WERI-Rb-1 (cell line): Measurements from ENCODE around the gene P2RY10.

Experiments used
- DNase-seq: peaks from one replicate; pipeline ENCODE4 v3.0.0-alpha.2; 2020
- H3K27ac ChIP-seq: fragments of 250-450 bp; sonication (Bioruptor Pico); 2 replicates; pipeline ENCODE4 v1.5.1; 2020; ENCODE audit warnings: mild to moderate bottlenecking, moderate library complexity
- H3K27me3 ChIP-seq: fragments of 250-450 bp; sonication (Bioruptor Pico); 2 replicates; pipeline ENCODE4 v1.5.1; 2021; ENCODE audit warnings: mild to moderate bottlenecking, low read depth, moderate library complexity; ENCODE audit not compliant: insufficient read depth, severe bottlenecking
- H3K36me3 ChIP-seq: fragments of 250-450 bp; sonication (Bioruptor Pico); 2 replicates; pipeline ENCODE4 v1.5.1; 2020; ENCODE audit warnings: mild to moderate bottlenecking, moderate library complexity
- H3K4me3 ChIP-seq: 2 replicates; pipeline ENCODE4 v1.5.1; 2011; ENCODE audit warnings: low read depth, mild to moderate bottlenecking, control low read depth, low read length
- H3K9me3 ChIP-seq: fragments of 250-450 bp; sonication (Bioruptor Pico); 2 replicates; pipeline ENCODE4 v1.5.1; 2021; ENCODE audit warnings: mild to moderate bottlenecking, moderate library complexity; ENCODE audit not compliant: severe bottlenecking
- TF ChIP-seq, protein P1 (sequence below): IDR thresholded peaks from 2 replicates; pipeline ENCODE4 v1.5.1; 2011; ENCODE audit warnings: low read depth, mild to moderate bottlenecking, control low read depth, inconsistent platforms, low read length

Gene P2RY10

DNA sequence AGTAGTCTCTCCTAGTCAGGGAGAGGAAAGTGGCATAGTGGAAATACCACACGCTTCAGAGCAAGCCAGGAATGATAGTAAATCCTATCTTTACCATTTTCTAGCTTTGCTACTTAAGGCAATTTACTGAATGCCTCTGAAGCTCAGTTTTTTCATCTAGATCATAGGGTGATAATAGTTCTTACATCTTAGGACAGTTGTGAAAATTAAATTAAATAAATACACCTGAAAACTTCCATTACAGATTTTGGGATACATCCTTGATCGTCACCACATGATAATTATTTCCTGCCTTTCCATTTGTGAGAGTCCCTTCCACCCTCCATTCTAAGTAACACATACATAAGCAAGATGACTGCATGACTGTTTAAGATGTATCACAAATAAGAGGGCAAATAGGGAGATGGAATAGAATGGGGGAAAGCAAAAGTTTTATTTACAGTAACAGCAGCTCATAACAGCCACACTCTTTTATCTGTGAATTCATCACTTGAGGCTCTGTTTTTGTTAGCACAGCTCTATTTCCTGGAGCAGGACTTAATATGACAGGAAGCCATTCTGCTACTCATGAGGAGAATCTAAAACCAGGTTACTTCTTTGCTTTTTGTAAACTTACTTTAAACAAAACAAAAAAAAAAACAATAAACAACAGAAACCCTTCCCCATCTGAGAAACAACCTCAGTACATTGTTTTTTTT lies 13.4 kb downstream of the P2RY10 start:
- Histone ChIP-seq H3K27ac (no peak overlapping the region), H3K36me3 (no peaks in the 10 kb centered on the region), H3K4me3 (no peak overlapping the region), H3K9me3 (no peaks in the 10 kb centered on the region), H3K27me3 (peaks cover 23% of the 10 kb centered on the region)
- TF ChIP-seq, protein P1, sequence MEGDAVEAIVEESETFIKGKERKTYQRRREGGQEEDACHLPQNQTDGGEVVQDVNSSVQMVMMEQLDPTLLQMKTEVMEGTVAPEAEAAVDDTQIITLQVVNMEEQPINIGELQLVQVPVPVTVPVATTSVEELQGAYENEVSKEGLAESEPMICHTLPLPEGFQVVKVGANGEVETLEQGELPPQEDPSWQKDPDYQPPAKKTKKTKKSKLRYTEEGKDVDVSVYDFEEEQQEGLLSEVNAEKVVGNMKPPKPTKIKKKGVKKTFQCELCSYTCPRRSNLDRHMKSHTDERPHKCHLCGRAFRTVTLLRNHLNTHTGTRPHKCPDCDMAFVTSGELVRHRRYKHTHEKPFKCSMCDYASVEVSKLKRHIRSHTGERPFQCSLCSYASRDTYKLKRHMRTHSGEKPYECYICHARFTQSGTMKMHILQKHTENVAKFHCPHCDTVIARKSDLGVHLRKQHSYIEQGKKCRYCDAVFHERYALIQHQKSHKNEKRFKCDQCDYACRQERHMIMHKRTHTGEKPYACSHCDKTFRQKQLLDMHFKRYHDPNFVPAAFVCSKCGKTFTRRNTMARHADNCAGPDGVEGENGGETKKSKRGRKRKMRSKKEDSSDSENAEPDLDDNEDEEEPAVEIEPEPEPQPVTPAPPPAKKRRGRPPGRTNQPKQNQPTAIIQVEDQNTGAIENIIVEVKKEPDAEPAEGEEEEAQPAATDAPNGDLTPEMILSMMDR: no peak
- DNase-seq: no peak

GRCh38 chrX:78960888-78961287 lies 15.7 kb downstream of the P2RY10 start:
- Histone ChIP-seq H3K27ac (no peak overlapping the region), H3K27me3 (peaks cover 17% of the 10 kb centered on the region), H3K4me3 (no peak overlapping the region), H3K9me3 (no peaks in the 10 kb centered on the region), H3K36me3 (no peaks in the 10 kb centered on the region)
- DNase-seq: no peak
- TF ChIP-seq, protein P1: no peak

- Histone ChIP-seq H3K9me3 (no peaks in the 10 kb centered on the region), H3K27me3 (peaks cover 17% of the 10 kb centered on the region), H3K4me3 (no peak overlapping the region), H3K36me3 (no peaks in the 10 kb centered on the region), H3K27ac (no peak overlapping the region)
- TF ChIP-seq, protein P1: no peak
- no peak for DNase-seq
Observed at GRCh38 chrX:78964598-78964997, 19.4 kb downstream of the P2RY10 start.

- Histone ChIP-seq H3K27me3 (peaks cover 8% of the 10 kb centered on the region), H3K4me3 (no peak overlapping the region), H3K27ac (no peak overlapping the region), H3K9me3 (no peaks in the 10 kb centered on the region), H3K36me3 (no peaks in the 10 kb centered on the region)
- TF ChIP-seq, protein P1: no peak
- no peak for DNase-seq
Observed at GRCh38 chrX:78979789-78980464, 34.7 kb downstream of the P2RY10 start.

DNA sequence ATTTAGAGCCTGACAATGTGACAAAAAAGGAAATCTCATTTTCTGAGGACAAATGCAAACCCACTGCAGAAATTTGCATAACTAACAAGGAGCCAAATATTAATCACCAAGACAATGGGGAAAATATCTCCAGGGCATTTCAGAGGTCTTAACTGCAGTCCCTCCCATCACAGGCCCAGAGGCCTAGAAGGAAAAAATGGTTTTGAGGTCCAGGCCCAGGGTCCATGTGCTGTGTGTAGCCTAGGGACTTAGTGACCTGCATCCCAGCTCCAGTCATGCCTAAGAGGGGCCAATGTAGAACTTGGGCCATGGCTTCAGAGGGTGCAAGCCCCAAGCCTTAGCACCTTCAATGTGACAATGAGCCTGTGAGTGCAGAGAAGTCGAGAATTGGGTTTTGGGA lies 44.2 kb downstream of the P2RY10 start:
- no peaks in the 10 kb centered on the region for H3K9me3 ChIP-seq

More for the DNA sequence above, 44.2 kb downstream of the P2RY10 start:
- no peaks in the 10 kb centered on the region for H3K27me3 ChIP-seq
- TF ChIP-seq, protein P1: no peak
- no peak overlapping the region for H3K27ac ChIP-seq
- H3K36me3 ChIP-seq: no peaks in the 10 kb centered on the region
- H3K4me3 ChIP-seq: no peak overlapping the region
- no peak for DNase-seq
